Inflammatory macrophage treated with lipopolysaccharide for 1 hour (primary cell): ENCODE data around the gene TOMM7.
"Not testable (repeated sequence)": the region's sequence is repeated elsewhere in the genome, so short reads cannot be mapped to it uniquely, and the experiment has no call there.

Source experiments
- DNase-seq, 2 donors: peaks; one replicate each; pipeline ENCODE4 v3.0.0-alpha.2; 2020 to 2022

TOMM7 gene

GRCh38 chr7:22853138-22853537, 30.5 kb upstream of the TOMM7 start:
- DNase-seq, result no peak

GRCh38 chr7:22851145-22851544, 28.5 kb upstream of the TOMM7 start:
- DNase-seq, result no peak

- not testable (repeated sequence) for DNase-seq
Measured at GRCh38 chr7:22850394-22850793, 27.7 kb upstream of the TOMM7 start.

GRCh38 chr7:22849662-22850061, 27.0 kb upstream of the TOMM7 start:
- DNase-seq, result no peak

GRCh38 chr7:22849172-22849571, 26.5 kb upstream of the TOMM7 start:
- DNase-seq, result no peak

GRCh38 chr7:22846961-22847360, 24.3 kb upstream of the TOMM7 start:
- DNase-seq, result no peak

GRCh38 chr7:22845221-22845834, 22.7 kb upstream of the TOMM7 start:
- DNase-seq, result no peak

GRCh38 chr7:22843681-22844309, 21.1 kb upstream of the TOMM7 start:
- DNase-seq, result no peak

- no peak for DNase-seq
Measured at GRCh38 chr7:22842973-22843372, 20.3 kb upstream of the TOMM7 start.

GRCh38 chr7:22842383-22842941, 19.8 kb upstream of the TOMM7 start:
- no peak for DNase-seq

GRCh38 chr7:22841954-22842353, 19.3 kb upstream of the TOMM7 start:
- no peak for DNase-seq

- no peak for DNase-seq
Measured at GRCh38 chr7:22837308-22837707, 14.7 kb upstream of the TOMM7 start.

- not testable (repeated sequence) for DNase-seq
Measured at GRCh38 chr7:22836506-22836905, 13.9 kb upstream of the TOMM7 start.

- DNase-seq, result no peak
Measured at GRCh38 chr7:22833957-22834356, 11.3 kb upstream of the TOMM7 start.

GRCh38 chr7:22833113-22833855, 10.6 kb upstream of the TOMM7 start:
- no peak for DNase-seq

- DNase-seq, result no peak
Measured at GRCh38 chr7:22832401-22832800, 9.8 kb upstream of the TOMM7 start.

- DNase-seq, result no peak
Measured at GRCh38 chr7:22831602-22832305, 9.1 kb upstream of the TOMM7 start.

GRCh38 chr7:22827563-22827962, 4.9 kb upstream of the TOMM7 start:
- no peak for DNase-seq

- DNase-seq, result no peak
Measured at GRCh38 chr7:22826593-22826992, 3.9 kb upstream of the TOMM7 start.

- no peak for DNase-seq
Measured at GRCh38 chr7:22824760-22825159, 2.1 kb upstream of the TOMM7 start.

GRCh38 chr7:22823142-22823497, 471 bp upstream of the TOMM7 start:
- peak; percentile 33 to 66 for DNase-seq

GRCh38 chr7:22821702-22822485, 755 bp downstream of the TOMM7 start:
- peak in 1 of 2 donors; percentile 3 for DNase-seq

- no peak for DNase-seq
Measured at GRCh38 chr7:22819476-22819875, 3.2 kb downstream of the TOMM7 start.
